22Rv1 (cell line): Measurements from ENCODE around the gene SAMD13.

ENCODE experiments used
- H3K27ac ChIP-seq: fragments of 450-650 bp; 2 replicates; pipeline ENCODE4 v1.5.1; 2017
- ZFX ChIP-seq: fragments of 450-650 bp; IDR thresholded peaks from 2 replicates; pipeline ENCODE4 v1.6.1; 2017; ENCODE audit warnings: antibody characterized with exemption, borderline replicate concordance
- TF ChIP-seq, protein P1 (sequence below): fragments of 450-650 bp; IDR thresholded peaks from 2 replicates; pipeline ENCODE4 v1.5.1; 2017; ENCODE audit warnings: mild to moderate bottlenecking

SAMD13 gene

DNA sequence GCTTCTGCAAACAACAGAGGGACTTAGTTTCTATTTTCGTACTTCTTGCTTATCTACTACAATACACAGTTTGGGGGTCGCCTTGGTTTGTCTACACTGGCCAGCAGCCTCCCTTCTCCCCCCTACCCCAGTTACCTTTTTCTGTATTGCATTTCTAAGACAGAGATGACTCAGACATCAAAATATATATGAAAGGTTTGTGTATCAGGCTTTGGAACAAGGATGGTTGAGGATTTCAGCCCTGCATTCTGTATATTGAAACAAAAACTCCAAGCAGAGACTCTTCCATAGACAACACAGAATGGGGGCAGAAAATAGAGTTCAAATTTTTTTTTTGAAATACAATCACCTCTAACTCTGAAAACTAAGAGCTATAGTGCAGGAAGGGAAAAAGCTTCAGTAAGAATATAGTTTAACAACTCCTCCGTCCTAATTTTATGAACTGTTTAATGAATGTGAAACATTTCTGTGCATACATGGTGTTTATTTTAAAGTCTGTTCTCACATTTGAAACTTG lies 1.9 kb downstream of the SAMD13 start:
- no peak overlapping the region for H3K27ac ChIP-seq
- no peak for TF ChIP-seq ZFX
- TF ChIP-seq, protein P1, sequence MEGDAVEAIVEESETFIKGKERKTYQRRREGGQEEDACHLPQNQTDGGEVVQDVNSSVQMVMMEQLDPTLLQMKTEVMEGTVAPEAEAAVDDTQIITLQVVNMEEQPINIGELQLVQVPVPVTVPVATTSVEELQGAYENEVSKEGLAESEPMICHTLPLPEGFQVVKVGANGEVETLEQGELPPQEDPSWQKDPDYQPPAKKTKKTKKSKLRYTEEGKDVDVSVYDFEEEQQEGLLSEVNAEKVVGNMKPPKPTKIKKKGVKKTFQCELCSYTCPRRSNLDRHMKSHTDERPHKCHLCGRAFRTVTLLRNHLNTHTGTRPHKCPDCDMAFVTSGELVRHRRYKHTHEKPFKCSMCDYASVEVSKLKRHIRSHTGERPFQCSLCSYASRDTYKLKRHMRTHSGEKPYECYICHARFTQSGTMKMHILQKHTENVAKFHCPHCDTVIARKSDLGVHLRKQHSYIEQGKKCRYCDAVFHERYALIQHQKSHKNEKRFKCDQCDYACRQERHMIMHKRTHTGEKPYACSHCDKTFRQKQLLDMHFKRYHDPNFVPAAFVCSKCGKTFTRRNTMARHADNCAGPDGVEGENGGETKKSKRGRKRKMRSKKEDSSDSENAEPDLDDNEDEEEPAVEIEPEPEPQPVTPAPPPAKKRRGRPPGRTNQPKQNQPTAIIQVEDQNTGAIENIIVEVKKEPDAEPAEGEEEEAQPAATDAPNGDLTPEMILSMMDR: no peak

DNA sequence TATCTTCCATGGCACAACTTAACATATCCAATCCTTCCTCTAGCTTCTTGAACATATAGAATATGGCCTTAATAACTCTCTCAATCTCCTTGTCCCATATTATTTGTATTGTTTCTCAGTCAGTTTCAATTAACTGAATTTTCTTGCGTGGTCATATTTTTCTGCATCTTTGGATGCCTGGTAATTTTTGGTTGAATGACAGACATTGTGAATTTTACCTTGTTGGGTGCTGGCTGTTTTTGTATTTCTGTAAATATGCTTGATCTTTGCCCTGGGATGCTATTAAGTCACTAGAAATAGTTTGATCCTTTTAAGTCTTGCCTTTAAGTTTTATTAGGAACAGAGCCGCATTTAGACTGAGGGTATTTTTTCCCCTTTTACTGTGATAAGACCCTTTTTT lies 5.9 kb downstream of the SAMD13 start:
- no peak for TF ChIP-seq ZFX
- TF ChIP-seq, protein P1: no peak
- H3K27ac ChIP-seq: no peak overlapping the region

DNA sequence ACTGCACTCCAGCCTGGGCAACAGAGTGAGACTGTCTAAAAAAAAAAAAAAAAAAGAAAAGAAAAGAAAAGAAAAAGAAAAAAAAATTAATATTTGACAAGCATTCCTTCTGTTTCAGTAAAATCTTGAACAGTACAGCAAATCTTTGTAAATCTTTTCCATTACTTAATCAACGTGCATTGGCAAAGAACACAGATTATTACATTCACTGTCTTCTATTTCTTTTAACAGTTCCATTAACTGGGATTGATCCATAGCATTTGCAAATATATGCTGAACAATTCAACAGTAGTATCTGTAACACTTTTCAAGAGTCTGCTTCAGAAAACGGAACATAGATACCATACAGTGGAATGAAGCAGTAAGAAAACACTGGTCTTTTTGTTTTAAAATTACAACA lies 9.8 kb downstream of the SAMD13 start:
- H3K27ac ChIP-seq: no peak overlapping the region
- TF ChIP-seq ZFX: no peak
- TF ChIP-seq, protein P1: no peak

DNA sequence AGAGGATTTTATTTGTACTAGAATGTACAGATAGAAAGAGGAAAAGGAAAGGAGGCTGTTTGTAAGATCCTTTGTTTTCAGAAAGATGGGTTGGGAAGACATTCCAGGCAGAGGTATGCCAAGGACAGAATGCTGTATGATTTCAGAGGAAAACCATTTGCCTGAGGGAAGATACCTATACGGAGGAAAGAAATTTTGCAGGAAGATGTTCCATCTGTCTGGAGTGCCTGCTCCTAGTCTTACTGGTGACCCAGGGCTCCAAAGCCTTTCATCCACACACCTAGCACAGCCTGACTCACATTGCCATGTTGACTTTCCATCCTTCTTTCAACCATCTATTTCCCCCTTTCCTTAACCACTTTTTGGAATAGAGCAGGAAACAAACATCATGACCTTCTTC lies 18.2 kb downstream of the SAMD13 start:
- no peak overlapping the region for H3K27ac ChIP-seq
- TF ChIP-seq, protein P1: no peak
- TF ChIP-seq ZFX: no peak

DNA sequence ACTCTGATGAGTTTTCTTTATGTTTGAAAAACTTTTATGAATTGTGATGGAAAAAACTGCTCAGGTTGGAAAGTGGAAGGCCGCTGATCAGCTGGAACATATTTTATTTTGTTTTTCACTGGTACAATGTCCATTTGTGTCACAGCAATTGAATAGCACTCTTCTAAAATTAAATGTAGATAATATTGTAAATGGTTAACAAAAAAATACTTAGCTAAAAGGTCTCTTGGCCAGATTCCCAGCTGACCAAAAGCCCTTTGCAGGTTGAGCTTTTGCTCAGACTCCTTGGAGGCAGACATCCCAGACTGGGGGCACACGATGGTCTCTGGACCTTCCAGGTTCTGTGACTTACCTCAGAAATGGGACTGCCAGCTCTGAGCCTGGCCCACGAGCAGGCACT lies 26.3 kb downstream of the SAMD13 start:
- H3K27ac ChIP-seq: no peak overlapping the region
- TF ChIP-seq ZFX: no peak
- TF ChIP-seq, protein P1: no peak

DNA sequence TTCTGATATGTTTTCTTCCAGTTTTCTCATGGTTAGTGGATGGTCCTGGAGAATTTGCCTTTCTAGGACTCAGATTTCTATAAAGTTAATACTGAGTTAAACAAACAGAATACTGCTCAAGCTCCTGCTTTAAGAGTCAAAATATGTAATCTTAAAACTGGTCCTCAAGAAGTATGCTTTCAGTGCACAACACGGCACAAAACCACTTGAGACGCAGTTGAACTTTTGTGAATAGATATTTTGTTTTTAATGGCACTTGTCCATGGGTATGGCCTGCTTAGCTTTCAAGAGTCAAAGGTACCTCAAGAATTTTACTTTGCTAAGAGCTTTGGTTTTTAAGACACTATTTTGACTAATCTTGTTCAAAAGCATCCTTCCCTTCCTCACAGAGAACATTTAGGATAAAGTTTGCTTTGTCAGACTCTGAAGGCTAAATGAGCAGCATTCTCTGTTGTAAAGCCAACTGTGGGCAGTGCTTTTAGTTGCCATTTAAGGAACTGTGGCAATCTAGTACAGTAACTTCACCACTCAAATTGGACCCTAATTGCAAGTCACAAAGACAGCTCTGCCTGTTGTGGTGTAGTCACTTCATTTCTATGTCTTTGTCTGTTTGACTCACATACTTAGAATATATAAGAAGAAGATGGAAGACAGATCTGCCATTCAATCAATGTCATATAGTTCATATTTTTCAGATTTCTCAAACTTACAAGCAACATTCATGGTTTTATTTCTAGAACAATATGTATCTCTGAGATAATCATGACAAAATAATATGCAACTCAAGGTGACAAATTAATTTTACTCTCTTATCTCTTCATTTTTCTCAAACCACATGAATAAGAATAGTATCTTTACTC lies 28.8 kb downstream of the SAMD13 start:
- no peak overlapping the region for H3K27ac ChIP-seq
- TF ChIP-seq, protein P1: no peak
- TF ChIP-seq ZFX: no peak

DNA sequence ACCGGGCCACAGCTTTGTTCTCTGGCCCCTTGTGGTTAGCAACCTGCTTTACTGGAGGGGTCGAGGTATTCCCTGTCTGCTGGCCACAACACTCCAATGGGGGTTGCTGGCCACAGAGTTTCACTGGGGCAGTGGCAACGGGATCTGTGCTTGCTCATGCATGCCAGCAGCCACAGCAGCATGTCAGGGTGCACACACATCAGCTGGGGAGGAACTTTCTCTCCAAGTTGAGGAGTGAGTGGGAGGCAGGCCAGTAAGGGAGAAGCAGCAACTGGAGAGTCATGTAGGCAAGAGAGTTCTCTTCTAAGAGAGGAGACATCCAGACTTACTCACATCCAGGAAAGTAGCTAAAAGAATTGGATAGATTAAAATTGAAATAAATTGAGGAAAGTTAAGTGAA lies 38.0 kb downstream of the SAMD13 start:
- TF ChIP-seq, protein P1: no peak
- no peak for TF ChIP-seq ZFX
- H3K27ac ChIP-seq: no peak overlapping the region
